Thyroid gland (tissue), 4 donors: ENCODE measurements around the gene SLC22A25. TPM values are rescaled to one million over a fixed set of nuclear protein-coding genes. Genes with fewer than 3 reads are reported as not detected.

Experiments
- DNase-seq, 2 donors: peaks; one replicate each; pipeline ENCODE4 v3.0.0-alpha.2; 2019
- H3K27ac ChIP-seq, 3 donors: fragments of 200-600 bp; sonication (generic); 1 replicate in 2 of 3; 2 replicates in 1 of 3; pipeline ENCODE4 v1.5.1; 2016 to 2019; ENCODE audit warnings: mild to moderate bottlenecking in 1 of 3, moderate library complexity in 1 of 3
- H3K27me3 ChIP-seq: fragments of 200-600 bp; sonication (generic); one replicate; pipeline ENCODE4 v1.5.1; 2019
- H3K36me3 ChIP-seq, 2 donors: fragments of 200-600 bp; sonication (generic); one replicate each; pipeline ENCODE4 v1.5.1; 2016 to 2019
- H3K4me1 ChIP-seq, 2 donors: fragments of 200-600 bp; sonication (generic); one replicate each; pipeline ENCODE4 v1.5.1; 2017 to 2019
- H3K4me3 ChIP-seq, 3 donors: fragments of 200-600 bp; sonication (generic); replicated peaks in 1 of 3; 1 replicate in 2 of 3; 2 replicates in 1 of 3; pipeline ENCODE4 v1.5.1; 2016; ENCODE audit warnings: mild to moderate bottlenecking in 1 of 3
- H3K9me3 ChIP-seq: fragments of 200-600 bp; sonication (generic); one replicate; pipeline ENCODE4 v1.5.1; 2017
- CTCF ChIP-seq, 6 experiments: fragments of 200-600 bp in 3 of 6; fragments of 450-650 bp in 3 of 6; sonication (generic) in 3 of 6; IDR thresholded peaks; one replicate each; pipeline ENCODE4 v1.5.1; 2016 to 2019; ENCODE audit warnings: antibody characterized with exemption in 6 of 6, mild to moderate bottlenecking in 2 of 6, inconsistent platforms in 1 of 6, moderate library complexity in 1 of 6
- POLR2A ChIP-seq, 2 donors: fragments of 450-650 bp; IDR thresholded peaks; one replicate each; pipeline ENCODE4 v1.6.1; 2017; ENCODE audit warnings: antibody characterized with exemption in 2 of 2, mild to moderate bottlenecking in 2 of 2, moderate library complexity in 1 of 2
- WGBS, 2 donors: methylation state at CpG; one replicate each; pipeline ENCODE4 v1.1.5; 2017; 5-methylcytosine and 5-hydroxymethylcytosine counted together
- intact Hi-C: fragments of 100-400 bp; cut with DNase I; formaldehyde crosslinking; loops from one replicate; pipeline ENCODE4 v1.15.1; 2023
- total RNA-seq, 4 donors: library from RNA; depleted of rRNA; stranded (reverse); fragments of >200 nt; gene quantifications; one replicate each; pipeline ENCODE4 v1.2.3, GENCODE V29; 2016

SLC22A25 gene
- total RNA-seq, 4 donors from 2014 or later = not detected

GRCh38 chr11:63210111-63210510 is 33.3 kb downstream of the SLC22A25 start:
- H3K36me3 ChIP-seq = no peaks in the 10 kb centered on the region
- no peak for TF ChIP-seq CTCF (IDR thresholded peaks at IDR 0.05)
- TF ChIP-seq POLR2A (IDR thresholded peaks at IDR 0.05) = no peak
- no peak overlapping the region for H3K4me3 ChIP-seq
- intact Hi-C loops = loop anchor here (10.0 kb wide), 1 partner anchor 175 kb away; no protein-coding TSS in a partner anchor
- H3K9me3 ChIP-seq = no peaks in the 10 kb centered on the region
- no peaks in the 10 kb centered on the region for H3K4me1 ChIP-seq
- 56 to 66% methylated on average over 3 of the region's 3 CpGs for WGBS, 2 donors
- H3K27me3 ChIP-seq = no peaks in the 10 kb centered on the region
- H3K27ac ChIP-seq = no peak overlapping the region
- DNase-seq = no peak

Other genes with a start within 250 kb of the SLC22A25 start
- not detected for gene SLC22A8, start 227.8 kb downstream of the SLC22A25 start, total RNA-seq
- gene SLC22A24, start 99.4 kb downstream of the SLC22A25 start, total RNA-seq = not detected
- not detected for gene SLC22A9, start 126.2 kb upstream of the SLC22A25 start, total RNA-seq
- 1 to 10 TPM in 1 of 4 donors, under 1 TPM in 3; 0.34 to 1.1 (median 0.59) TPM for gene PLAAT5, start 247.6 kb upstream of the SLC22A25 start, total RNA-seq